ENCODE results near the gene C4orf50. TPM values are rescaled to one million over a fixed set of nuclear protein-coding genes. Genes with fewer than 3 reads are reported as not detected.

The C4orf50 gene
- polyA plus RNA-seq, 1 donor from 2014 or later, result 1.6 TPM

- Histone ChIP-seq H3K27ac (ENCODE audit: low read length) (no peak overlapping the region), H3K36me3 (ENCODE audit: insufficient read depth, low read length) (no peaks in the 10 kb centered on the region), H3F3A (ENCODE audit: insufficient read depth, low read length, poor library complexity, severe bottlenecking) (no peaks in the 10 kb centered on the region), H3K9ac (ENCODE audit: low read length) (no peak overlapping the region), H3K9me2 (ENCODE audit: insufficient read depth, low read length) (no peaks in the 10 kb centered on the region), H3K4me2 (ENCODE audit: low read length) (no peak overlapping the region), H3K27me3 (ENCODE audit: insufficient read depth, low read depth, low read length) (peaks cover 24% of the 10 kb centered on the region), H3K9me3 (ENCODE audit: low read length) (no peaks in the 10 kb centered on the region), H3K4me3 (ENCODE audit: low read length) (no peak overlapping the region), H4K20me1 (ENCODE audit: insufficient read depth) (no peaks in the 10 kb centered on the region), H2AFZ (ENCODE audit: low read depth, low read length) (no peak overlapping the region), H3K79me2 (replicated peaks; ENCODE audit: insufficient read depth, low read length) (no peaks in the 10 kb centered on the region)
- no peak for TF ChIP-seq SMC3 (conservative IDR thresholded peaks at IDR 0.05; ENCODE audit: poor library complexity)
- TF ChIP-seq, protein P1, sequence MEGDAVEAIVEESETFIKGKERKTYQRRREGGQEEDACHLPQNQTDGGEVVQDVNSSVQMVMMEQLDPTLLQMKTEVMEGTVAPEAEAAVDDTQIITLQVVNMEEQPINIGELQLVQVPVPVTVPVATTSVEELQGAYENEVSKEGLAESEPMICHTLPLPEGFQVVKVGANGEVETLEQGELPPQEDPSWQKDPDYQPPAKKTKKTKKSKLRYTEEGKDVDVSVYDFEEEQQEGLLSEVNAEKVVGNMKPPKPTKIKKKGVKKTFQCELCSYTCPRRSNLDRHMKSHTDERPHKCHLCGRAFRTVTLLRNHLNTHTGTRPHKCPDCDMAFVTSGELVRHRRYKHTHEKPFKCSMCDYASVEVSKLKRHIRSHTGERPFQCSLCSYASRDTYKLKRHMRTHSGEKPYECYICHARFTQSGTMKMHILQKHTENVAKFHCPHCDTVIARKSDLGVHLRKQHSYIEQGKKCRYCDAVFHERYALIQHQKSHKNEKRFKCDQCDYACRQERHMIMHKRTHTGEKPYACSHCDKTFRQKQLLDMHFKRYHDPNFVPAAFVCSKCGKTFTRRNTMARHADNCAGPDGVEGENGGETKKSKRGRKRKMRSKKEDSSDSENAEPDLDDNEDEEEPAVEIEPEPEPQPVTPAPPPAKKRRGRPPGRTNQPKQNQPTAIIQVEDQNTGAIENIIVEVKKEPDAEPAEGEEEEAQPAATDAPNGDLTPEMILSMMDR (IDR thresholded peaks at IDR 0.05; ENCODE audit: poor library complexity, severe bottlenecking), result no peak
- TF ChIP-seq MXI1 (conservative IDR thresholded peaks at IDR 0.05; ENCODE audit: poor library complexity, severe bottlenecking), result no peak
- TF ChIP-seq, protein P2, sequence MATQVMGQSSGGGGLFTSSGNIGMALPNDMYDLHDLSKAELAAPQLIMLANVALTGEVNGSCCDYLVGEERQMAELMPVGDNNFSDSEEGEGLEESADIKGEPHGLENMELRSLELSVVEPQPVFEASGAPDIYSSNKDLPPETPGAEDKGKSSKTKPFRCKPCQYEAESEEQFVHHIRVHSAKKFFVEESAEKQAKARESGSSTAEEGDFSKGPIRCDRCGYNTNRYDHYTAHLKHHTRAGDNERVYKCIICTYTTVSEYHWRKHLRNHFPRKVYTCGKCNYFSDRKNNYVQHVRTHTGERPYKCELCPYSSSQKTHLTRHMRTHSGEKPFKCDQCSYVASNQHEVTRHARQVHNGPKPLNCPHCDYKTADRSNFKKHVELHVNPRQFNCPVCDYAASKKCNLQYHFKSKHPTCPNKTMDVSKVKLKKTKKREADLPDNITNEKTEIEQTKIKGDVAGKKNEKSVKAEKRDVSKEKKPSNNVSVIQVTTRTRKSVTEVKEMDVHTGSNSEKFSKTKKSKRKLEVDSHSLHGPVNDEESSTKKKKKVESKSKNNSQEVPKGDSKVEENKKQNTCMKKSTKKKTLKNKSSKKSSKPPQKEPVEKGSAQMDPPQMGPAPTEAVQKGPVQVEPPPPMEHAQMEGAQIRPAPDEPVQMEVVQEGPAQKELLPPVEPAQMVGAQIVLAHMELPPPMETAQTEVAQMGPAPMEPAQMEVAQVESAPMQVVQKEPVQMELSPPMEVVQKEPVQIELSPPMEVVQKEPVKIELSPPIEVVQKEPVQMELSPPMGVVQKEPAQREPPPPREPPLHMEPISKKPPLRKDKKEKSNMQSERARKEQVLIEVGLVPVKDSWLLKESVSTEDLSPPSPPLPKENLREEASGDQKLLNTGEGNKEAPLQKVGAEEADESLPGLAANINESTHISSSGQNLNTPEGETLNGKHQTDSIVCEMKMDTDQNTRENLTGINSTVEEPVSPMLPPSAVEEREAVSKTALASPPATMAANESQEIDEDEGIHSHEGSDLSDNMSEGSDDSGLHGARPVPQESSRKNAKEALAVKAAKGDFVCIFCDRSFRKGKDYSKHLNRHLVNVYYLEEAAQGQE (IDR thresholded peaks at IDR 0.05; ENCODE audit: borderline replicate concordance), result no peak
- TF ChIP-seq EZH2 (IDR thresholded peaks at IDR 0.05; ENCODE audit: borderline replicate concordance, insufficient read depth, low read length, poor library complexity, severe bottlenecking), result no peak
- TF ChIP-seq EP300 (conservative IDR thresholded peaks at IDR 0.05; ENCODE audit: poor library complexity, severe bottlenecking), result no peak
- TF ChIP-seq TAF1 (IDR thresholded peaks at IDR 0.05; ENCODE audit: low read depth), result no peak
- no peak for TF ChIP-seq POLR2AphosphoS5 (IDR thresholded peaks at IDR 0.05)
- no peak for TF ChIP-seq RAD21 (conservative IDR thresholded peaks at IDR 0.05)
Measured at GRCh38 chr4:6011271-6011671, 7.0 kb downstream of the C4orf50 start.

DNA sequence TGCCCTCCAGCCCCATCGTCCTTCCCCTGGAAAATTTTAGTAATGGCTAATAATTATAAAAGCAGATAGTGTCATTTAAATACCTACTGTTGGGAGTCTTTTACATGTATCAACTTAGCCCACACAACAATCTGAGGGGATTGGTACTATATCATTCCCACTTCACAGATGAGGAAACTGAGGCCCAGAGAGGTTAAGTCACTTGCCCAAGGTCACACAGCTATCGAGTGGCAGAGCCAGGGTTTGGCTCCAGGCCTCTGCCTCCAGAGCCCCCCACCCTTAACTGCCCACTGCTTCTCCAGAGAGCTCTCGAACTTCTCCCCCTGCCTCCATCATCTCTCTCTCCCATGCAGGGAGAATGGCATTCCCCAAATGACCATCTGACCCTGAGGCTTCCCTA is 7.4 kb downstream of the C4orf50 start:
- no peak overlapping the region for H3K4me2 ChIP-seq (ENCODE audit: low read length)
- no peaks in the 10 kb centered on the region for H3K79me2 ChIP-seq (replicated peaks; ENCODE audit: insufficient read depth, low read length)
- no peak overlapping the region for H3K9ac ChIP-seq (ENCODE audit: low read length)
- H3K36me3 ChIP-seq (ENCODE audit: insufficient read depth, low read length), result no peaks in the 10 kb centered on the region
- no peaks in the 10 kb centered on the region for H3F3A ChIP-seq (ENCODE audit: insufficient read depth, low read length, poor library complexity, severe bottlenecking)
- peaks cover 24% of the 10 kb centered on the region for H3K27me3 ChIP-seq (ENCODE audit: insufficient read depth, low read depth, low read length)
- H3K4me3 ChIP-seq (ENCODE audit: low read length), result no peak overlapping the region
- H4K20me1 ChIP-seq (ENCODE audit: insufficient read depth), result no peaks in the 10 kb centered on the region
- no peak overlapping the region for H3K27ac ChIP-seq (ENCODE audit: low read length)
- H3K9me3 ChIP-seq (ENCODE audit: low read length), result no peaks in the 10 kb centered on the region
- no peaks in the 10 kb centered on the region for H3K9me2 ChIP-seq (ENCODE audit: insufficient read depth, low read length)
- TF ChIP-seq EZH2 (IDR thresholded peaks at IDR 0.05; ENCODE audit: borderline replicate concordance, insufficient read depth, low read length, poor library complexity, severe bottlenecking), result no peak
- no peak for TF ChIP-seq EP300 (conservative IDR thresholded peaks at IDR 0.05; ENCODE audit: poor library complexity, severe bottlenecking)
- no peak for TF ChIP-seq SMC3 (conservative IDR thresholded peaks at IDR 0.05; ENCODE audit: poor library complexity)
- no peak for TF ChIP-seq TAF1 (IDR thresholded peaks at IDR 0.05; ENCODE audit: low read depth)
- H2AFZ ChIP-seq (ENCODE audit: low read depth, low read length), result no peak overlapping the region
